GM21786 (cell line): ENCODE measurements around the gene RBMXL2.

Source experiments
- ATAC-seq: cut with Tn5 transposase; IDR thresholded peaks from one replicate; pipeline ENCODE4 v1.9.1; 2021; ENCODE audit not compliant: unreplicated experiment

The RBMXL2 gene

DNA sequence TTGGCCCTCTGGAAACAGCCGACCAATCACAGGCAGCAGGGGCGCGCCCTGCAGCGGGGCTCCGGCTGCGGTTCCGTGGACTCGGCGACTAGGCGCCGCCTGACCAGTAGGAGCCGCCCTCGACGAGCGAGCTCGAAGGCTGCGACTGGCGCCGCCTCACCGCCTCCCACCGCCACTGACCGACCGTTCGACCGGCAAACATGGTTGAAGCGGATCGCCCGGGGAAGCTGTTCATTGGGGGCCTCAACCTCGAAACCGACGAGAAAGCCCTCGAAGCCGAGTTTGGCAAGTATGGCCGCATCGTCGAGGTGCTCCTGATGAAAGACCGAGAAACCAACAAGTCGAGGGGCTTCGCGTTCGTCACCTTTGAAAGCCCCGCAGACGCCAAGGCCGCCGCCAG, at the start of gene RBMXL2:
TSS of gene RBMXL2 (plus strand) at position 78 of the 400 bp plus-strand sequence. CDS start at position 201, 123 bp downstream.
- ATAC-seq, result no peak

DNA sequence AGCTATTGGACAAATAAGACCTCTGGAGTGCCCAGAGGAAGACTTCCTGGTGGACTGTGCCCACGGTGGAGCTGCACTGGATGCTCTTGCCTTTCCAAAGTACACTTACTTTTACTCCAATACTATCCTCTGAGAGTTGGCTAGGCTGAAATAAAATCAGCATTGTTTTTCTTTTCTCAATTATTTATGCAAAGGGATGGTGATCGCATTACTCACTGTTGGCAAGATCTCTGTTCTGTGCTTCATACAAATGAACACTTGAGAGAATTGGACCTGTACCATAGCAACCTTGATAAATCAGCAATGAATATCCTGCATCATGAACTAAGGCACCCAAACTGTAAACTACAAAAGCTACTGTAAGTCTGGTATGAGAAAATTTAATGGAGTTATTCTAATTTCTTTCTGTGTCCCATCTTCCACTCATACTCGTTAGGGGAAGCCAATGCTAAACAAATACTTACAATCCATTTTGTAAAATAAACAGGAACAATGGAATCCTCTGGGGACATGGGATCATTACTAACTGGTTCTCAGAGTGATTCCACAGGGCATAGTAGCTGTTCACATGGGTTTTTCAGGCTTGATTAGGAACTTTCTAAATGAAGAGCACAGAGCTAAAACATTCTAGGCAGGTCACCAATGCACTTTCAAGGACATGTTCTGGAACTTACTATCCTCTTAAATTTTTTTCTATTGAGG, 42.2 kb upstream of the RBMXL2 start:
- no peak for ATAC-seq

- no peak for ATAC-seq
These were observed 38.6 kb upstream of the RBMXL2 start for GRCh38 chr11:7050191-7050590.

- no peak for ATAC-seq
These were observed 31.8 kb upstream of the RBMXL2 start for GRCh38 chr11:7056828-7057513.

- no peak for ATAC-seq
These were observed 31.2 kb upstream of the RBMXL2 start for GRCh38 chr11:7057641-7058040.

GRCh38 chr11:7060868-7061267, 27.9 kb upstream of the RBMXL2 start:
- ATAC-seq, result no peak

DNA sequence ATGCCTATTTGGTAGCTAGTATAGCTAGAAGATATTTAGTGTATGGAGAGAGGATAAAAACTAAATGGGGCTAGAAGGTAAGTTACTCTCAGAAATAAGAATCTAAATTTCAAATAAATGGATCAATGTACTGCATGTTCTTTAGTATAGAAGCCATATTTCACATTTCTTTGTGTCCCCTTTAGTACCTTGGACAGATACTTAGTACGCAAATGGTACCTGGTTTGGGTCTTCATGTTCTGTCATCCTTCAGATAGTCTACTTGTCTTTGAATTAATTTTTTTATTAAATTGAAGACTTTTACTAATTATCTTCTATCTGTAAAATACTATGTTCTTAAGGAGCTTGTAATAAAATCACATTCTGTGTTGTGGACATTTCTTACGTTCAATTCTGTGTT, 26.3 kb upstream of the RBMXL2 start:
- no peak for ATAC-seq

GRCh38 chr11:7072401-7073028, 16.3 kb upstream of the RBMXL2 start:
- no peak for ATAC-seq

DNA sequence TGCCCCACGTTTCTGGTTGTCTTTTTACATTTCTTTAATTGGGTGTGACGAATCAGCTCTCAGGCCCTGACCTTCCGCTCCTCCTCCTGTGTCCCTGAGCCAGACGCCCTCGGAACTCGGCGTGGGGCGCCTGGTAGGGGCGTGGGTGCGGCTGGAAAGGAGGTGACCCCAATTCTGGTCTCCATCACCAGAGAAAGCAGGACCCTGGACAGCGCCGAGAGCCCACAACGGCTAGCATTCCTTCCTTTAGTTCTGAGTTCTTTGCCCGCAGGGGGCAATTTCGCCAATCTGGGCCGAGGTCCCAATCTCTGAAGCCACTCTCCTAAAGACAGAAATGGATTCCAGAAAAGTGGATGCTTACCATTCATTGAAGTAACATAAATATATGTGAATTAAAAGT, 11.7 kb upstream of the RBMXL2 start:
- no peak for ATAC-seq

DNA sequence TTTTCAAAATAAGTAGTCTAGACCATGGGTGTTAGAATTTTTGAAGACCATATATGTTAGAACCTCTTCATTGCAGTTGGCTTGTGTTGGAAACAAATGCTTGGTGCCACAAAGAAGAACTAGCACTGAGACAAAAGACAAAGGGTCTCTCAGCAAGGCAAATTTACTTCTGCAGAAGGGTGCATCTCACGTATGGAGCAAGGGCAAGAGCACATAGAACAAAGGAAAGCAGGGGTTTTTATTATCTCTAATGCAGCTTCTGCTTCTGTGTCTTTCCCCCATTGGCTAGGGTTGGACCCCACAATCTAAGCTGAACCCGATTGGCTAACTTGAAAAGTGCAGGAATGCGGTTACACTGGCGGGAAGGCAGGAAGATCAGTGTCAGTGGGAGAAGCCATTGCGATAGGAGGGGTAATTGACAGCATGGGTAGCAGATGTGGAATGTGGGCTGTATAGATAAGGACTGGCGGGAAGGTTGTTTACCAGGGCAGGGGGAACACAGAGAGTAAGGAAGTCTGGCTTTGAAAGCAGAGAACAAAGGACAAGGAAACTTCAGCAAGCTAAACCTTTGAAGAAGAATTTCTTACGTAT, 9.2 kb upstream of the RBMXL2 start:
- no peak for ATAC-seq

DNA sequence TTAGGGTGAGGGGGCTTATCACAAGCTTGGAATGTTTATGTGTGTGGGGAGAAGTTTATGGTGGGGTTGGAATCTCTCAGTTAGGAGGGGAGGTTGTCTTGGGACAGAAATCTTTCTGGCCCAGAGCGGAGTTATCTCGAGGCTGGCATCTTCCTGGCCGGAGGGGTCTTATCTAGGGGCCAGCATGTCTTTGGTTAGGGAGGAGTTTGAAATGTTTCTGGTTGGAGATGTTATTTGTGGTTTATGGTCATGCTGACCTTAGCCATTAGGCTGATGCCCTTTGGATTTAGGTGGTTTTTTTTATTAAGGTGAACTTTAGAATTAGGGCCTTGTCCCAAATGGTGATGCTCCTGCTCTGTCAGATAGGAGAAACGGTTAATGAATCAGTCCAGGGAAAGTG, 7.9 kb upstream of the RBMXL2 start:
- ATAC-seq, result no peak

DNA sequence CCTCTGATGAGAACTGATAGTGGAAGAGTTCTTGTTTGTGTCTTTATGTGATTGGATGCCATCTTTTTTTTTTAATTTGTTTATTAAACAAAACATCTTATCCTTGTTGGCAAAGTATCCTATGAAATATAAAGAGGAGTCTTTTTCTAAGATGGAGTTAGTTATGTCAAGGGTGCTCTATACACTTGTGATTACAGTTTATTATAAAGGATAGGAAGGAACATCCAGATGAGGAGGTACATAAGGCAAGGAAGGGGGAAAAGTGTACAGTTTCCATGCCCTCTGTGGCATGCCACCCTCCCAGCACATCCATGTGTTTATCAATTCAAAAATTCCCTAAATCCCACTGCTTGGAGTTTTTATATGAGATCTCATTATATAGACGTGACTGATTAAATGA, 7.4 kb upstream of the RBMXL2 start:
- ATAC-seq, result no peak

- ATAC-seq, result no peak
These were observed 792 bp downstream of the RBMXL2 start for GRCh38 chr11:7089328-7090251.

DNA sequence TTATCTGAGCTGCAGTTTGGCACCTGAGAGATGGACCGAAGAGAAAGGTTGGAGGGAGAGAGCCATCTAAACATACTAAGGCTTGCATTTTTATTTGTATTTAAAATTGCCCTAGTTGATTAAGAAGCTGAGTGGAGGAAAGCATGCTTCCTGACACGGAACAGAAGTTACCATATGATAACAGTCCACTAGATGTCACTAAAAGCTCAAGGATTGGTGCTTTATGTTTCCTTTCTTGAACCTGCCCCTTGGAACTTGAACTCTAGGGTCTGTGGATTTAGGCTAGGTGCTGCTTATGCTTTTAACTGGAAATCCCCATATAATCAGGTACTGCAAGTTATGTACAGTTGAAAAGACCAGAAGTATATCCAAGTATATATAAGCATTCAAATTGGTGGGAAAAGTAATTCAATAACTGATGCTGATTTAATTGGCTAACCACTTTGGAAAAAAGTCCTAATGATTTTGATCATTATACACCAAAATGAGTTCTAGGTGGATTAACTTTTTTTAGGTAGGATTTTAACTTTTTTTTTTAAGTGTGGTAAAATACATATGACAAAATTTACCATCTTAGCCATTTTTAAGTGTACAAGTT, 9.5 kb downstream of the RBMXL2 start:
- no peak for ATAC-seq

GRCh38 chr11:7115780-7116179, 27.0 kb downstream of the RBMXL2 start:
- ATAC-seq, result no peak

DNA sequence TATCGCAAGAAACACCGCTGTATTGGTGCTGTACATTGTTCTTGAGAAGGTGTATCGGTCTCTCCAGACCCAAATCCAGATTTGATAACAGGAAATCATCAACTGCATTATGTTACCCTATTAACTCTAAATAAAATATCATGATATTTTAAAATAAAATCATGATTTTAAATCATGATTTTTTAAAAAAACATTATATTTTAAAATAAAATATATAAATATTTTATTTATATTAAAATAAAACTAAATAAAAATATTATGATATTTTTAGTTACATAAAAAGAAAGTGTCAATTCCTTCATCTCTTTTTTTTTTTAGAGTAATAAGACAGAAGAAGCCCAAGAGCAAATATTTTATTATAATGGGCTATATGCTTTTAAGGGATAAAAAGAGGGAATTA, 27.6 kb downstream of the RBMXL2 start:
- no peak for ATAC-seq

GRCh38 chr11:7138051-7138450, 49.3 kb downstream of the RBMXL2 start:
- no peak for ATAC-seq
